HG03558 (cell line): ENCODE data around the gene FASN.
A peak's percentile ranks its signal among the peaks of the same experiment; 100 is the strongest.
"Not testable (repeated sequence)": the region's sequence is repeated elsewhere in the genome, so short reads cannot be mapped to it uniquely, and the experiment has no call there.

Experiments used
- ATAC-seq: cut with Tn5 transposase; IDR thresholded peaks from one replicate; pipeline ENCODE4 v1.9.1; 2021; ENCODE audit warnings: moderate number of reproducible peaks; ENCODE audit not compliant: unreplicated experiment; ENCODE audit errors: extremely low read depth

FASN gene

DNA sequence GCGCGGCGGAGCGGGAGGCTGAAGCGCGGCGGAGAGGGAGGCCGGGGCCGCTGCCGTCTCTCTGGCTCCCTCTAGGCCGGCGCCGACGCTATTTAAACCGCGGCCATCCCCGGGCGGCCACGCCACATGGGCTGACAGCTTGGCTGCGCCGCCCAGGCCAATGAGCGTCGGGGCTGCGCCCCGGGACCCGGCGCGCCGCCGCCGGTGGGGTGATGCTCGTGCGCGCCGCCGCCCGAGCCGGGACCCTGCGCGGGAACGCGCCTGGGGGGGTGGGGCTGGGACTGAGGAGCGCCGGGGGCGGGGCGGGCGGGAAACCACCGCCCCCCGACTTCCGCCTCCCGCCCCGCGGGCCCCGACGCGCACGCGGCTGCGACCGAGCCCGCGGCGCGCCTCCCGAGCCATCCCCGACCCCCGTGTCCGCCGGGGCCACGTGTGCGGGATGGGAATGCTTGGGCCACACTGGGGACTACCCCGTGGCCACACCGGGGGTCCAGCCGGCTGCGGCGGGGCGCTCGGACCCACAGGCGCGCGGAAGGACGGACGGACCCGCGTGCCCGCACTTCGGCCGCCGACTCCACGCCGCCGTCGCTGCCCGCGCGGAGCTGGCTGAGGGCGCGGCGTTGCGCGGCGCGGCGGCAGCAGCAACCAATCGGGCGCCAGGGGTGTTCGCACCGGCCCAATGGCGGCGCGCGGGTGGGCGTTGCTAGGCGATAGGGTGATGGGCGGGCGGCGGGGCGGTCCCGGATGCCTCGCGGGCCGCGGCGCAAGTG is at the start of gene FASN:
TSS of gene FASN (minus strand) at position 68 of the 770 bp plus-strand sequence. CDS start 1,791 bp downstream, outside the sequence.
- ATAC-seq, result peak; percentile 63

DNA sequence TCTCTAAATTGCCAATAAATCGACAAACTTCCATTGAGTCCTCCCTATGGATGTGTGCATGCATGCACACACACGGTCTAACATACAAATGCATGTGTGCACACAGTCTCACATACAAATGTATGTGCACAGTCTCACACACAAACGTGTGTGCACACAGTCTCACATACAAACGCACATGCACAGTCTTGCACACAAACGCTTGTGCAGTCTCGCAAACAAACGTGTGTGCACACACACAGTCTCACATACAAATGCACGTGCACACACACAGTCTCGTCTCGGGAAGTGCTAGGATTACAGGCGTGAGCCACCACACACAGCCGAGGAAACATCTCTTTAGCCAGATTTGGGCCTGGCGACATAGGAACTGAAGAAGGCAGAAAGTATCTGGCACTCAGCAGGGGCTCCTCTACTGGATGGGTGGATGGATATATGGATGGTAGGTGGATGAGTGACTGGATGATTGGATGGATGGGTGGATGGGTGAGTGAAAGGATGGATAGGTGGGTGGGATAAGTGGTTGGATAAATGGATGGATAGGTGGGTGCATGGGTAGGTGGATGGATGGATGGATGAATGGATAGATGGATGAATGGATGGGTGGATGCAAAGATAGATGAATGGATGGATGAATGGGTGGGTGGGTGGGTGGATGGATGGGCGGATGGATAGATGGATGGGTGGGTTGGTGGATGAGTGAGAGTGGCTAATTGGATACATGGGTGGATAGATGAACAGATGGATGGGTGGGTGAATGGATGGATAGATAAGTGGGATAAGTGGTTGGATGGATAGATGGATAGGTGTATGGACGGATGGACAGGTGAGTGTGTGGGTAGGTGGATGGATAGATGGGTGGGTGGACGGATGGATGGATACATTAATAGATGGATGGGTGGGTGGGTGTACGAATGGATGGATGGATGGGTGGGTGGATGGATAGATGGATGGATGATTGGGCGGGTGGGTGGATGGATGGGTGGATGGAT is 48.9 kb upstream of the FASN start:
- ATAC-seq, result no peak

DNA sequence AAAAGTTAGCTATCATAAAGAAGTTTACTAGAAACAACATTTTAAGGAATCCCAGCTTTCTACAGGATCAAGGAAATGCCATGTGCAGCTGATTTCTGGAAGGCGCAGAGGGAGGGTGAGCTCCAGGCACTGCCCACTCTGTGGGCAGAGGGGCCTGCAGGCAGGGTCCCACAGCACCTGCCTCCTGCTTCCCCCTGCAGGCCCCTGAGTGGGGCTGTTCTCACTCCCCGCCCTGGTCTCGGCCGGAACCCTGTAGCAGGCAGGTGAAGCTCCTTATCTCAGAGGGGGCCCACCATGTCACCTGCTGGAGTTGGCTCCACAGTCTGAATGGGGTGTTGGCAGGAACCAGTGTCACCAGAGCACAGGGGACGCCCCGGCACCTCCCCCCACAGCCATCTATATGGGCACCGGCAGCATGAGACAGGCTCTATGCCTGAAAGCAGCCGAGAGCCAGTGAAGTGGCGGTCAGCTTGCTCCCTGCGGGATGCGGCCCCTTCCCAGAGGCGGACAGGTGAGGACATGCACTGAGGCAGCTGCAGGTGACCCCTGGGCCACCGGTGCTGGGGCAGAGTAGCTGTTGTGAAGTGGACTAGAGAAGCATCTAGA is 47.6 kb upstream of the FASN start:
- no peak for ATAC-seq

DNA sequence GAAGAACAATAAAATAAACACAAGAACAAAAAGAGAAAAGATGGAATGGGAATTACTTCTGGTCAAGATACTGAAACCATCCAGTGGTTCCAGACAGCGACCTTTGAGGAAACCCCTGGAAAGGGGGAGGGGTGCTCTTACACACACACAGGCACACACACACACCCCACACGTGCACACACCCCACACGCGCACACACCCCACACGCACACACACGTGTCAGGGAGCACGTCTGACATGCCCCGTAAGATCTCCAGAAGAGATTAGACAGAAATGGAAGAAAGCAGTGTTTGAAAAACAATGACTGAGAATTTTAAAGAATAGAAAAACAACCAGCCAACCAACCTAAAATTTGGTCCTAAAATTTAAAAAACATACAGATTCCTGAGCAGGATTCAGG is 45.3 kb upstream of the FASN start:
- ATAC-seq, result no peak

DNA sequence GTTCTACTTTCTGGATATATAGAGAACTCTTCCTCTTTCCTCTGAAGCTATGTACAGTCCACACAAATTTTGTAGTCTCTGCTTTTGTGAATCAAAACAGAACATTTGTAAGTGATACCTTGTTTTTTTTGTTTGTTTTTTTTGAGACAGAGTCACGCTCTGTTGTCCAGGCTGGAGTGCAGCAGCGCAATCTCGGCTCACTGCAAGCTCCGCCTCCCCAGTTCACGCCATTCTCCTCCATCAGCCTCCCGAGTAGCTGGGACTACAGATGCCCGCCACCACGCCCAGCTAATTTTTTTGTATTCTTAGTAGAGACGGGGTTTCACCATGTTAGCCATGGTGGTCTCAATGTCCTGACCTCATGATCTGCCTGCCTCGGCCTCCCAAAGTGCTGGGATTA is 41.9 kb upstream of the FASN start:
- ATAC-seq, result not testable (repeated sequence)

DNA sequence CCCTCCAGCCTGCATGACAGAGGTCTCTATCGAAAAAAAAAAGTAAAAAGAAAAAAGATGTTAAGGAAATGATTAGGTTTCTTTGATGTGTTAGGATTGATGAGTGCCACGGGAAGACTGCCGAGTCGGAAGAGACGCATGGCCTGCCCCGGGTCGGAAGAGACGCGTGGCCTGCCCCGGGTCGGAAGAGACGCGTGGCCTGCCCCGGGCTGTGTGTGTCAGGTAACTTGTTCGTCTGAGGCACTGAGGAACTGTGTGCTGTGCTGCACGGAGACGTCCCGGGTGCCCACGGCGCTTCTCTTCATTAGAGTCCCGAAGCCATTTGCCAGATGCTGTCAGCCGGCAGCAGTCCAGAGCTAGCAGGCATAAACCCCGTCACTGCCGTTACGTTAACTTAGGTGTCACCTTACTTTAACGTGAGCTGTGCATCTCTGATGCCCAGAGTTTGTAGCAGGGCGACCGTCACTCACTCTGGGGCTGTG is 40.5 kb upstream of the FASN start:
- no peak for ATAC-seq

DNA sequence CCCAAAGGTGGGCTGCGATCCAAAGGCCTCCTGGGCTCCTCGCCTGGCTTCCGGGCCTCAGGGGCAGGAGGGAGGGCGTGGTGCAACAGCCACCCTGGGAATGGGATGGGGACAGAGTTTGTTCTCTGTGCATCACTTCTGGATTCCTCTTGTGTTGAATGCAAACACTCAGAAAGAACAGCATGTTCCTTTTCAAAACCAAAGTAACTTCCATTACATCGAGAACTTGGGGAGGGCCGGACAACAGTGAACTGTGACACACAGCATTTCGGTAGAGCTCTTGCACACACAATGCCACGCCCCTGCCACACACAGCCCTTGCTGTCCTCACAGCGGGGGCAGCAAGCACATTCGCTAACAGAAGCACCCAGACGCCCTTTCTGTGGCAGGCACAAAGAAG is 36.1 kb upstream of the FASN start:
- no peak for ATAC-seq

DNA sequence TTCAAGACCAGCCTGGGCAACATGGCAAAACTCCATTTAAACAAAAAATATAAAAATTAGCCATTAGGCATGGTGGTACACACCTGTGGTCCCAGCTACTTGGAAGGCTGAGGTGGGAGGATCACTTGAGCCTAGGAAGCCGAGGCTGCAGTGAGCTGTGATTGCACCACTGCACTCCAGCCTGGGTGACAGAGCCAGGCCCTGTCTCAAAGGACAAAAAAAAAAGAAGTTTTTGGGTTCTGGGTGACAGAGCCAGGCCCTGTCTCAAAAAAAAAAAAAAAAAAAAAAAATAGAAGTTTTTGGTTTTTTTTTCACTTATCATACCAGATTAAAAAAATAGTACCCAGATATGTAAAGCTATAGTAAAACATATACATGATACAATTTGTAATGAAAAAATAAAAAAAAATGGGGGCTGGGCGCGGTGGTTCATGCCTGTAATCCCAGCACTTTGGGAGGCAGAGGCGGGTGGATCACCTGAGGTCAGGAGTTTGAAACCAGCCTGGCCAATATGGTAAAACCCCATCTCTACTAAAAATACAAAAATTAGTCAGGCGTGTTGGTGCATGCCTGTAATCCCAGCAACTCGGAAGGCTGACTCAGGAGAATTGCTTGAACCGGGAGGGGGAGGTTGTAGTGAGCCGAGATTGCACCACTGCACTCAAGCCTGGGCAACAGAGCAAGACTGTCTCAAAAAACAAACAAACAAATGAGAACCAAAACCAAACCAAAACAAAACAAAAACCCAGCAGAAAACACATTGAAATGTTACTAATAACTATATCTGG is 35.3 kb upstream of the FASN start:
- ATAC-seq, result not testable (repeated sequence)

DNA sequence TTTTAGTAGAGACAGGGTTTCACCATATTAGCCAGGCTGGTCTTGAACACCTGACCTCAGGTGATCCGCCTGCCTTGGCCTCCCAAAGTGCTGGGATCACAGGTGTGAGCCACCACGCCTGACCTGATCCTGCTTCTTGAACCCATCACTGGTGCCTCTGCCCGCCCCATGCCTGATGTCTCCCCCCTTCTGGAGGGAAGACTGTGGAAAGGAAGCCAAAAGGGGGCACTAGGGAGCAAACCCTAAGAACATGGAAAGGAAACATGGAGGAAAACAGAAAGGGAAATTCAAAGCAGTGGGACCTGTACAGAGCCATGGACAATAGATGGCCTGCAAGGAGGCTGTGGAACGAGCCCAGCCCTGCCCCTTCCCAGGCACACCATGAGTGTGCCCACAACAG is 31.1 kb upstream of the FASN start:
- ATAC-seq, result no peak

DNA sequence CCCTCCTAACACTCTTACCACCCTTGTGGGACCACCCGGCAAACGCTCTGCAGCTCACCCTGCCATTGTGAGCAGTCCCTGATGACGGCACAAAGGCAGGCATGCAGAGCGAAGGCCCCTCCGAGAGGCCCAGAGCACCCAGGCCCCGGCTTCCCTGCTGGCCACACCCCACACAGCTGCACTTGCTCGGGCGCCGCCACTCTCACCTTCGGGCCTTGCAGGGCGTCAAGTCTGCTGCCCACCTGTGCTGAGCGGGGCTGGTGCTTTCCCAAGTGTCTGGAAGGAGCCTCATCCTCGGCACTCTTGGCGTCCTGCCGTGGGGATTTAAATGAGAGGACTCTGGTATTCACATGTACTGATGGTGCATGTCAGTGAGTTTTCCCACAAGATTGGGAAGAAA is 30.3 kb upstream of the FASN start:
- ATAC-seq, result no peak

DNA sequence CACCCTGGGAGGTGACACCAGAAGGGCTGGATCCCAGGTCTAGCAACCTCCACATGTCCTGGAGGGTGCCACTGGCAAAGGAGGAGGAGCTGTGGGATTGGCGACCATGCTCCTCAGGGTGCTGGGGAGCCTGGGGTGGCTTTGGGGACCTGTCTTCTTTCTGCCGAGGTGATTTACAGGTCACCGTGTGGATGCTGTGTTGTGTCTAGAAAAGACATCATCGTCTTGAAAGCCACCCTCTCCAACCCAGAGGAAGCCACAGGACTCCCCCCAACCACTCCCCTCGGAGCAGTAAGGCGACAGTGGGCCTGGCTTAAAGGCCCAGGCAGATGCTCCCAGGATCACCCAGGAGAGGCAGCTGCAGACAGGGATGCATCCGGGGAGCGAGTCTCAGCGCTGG is 29.7 kb upstream of the FASN start:
- ATAC-seq, result no peak

DNA sequence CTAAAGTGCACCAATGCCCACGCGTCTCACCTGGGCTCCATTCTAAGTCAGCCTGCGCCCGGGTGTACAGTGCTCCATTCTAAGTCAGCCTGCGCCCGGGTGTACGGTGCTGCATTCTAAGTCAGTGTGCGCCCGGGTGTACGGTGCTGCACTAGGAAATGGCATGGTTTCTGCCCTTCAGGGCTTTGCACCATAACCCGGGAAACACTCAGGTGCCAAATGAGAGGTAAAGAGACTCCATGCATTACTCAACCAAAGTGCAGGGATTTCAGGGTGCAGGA is 29.2 kb upstream of the FASN start:
- no peak for ATAC-seq

DNA sequence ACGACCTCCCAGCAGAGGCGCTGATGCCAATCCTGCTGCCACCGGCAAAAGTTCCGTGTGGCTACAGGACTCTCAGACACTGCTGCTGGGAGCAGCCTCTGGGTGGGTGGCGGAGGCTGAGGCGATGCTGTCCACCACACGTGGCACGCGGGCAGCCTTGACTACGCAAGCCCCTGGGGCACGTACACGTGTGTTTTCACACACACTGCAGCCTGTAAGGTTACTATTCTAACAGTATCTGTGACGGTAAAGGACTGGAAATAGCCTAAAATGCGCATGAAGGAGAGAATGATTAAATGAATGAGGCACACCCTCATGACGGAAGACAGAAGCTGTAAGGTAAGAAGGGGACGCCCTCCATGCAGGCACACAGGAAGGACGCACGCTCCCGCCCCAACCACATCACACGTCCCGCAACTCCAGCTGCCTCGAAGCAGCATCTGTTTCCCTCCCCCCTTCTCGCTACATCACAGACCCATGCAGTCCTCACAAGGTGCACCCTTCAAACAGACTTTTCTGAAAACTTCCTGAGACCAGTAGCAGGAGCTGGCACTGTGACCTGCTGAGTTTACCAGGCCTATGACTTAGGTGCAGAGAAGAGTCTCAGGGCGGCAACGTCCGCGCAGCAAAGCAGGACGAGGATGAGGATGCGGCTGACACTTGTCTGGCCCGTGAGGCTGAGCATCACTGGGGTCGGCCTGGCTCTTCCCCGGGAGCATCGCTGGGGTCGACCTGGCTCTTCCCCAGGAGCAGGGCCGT is 28.7 kb upstream of the FASN start:
- ATAC-seq, result no peak

DNA sequence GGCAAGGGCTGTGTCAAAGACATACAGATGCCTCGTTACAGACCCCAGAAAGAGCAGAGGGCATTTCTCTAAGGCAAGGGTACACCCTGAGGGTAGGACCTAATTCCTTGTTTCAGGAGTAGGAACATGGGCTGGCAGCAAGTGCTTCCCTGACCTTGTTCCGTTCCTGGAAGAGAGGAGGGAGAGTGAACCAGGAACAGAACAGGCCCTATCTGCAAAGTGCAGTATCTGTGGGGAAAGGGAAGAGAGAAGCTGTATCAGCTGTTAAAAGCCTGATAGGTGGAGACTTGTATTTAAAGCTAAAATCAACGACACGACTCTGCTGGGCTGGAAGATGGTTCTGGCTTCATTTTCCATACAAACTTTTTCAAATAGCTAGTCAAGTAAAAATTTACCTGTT is 26.1 kb upstream of the FASN start:
- ATAC-seq, result no peak

DNA sequence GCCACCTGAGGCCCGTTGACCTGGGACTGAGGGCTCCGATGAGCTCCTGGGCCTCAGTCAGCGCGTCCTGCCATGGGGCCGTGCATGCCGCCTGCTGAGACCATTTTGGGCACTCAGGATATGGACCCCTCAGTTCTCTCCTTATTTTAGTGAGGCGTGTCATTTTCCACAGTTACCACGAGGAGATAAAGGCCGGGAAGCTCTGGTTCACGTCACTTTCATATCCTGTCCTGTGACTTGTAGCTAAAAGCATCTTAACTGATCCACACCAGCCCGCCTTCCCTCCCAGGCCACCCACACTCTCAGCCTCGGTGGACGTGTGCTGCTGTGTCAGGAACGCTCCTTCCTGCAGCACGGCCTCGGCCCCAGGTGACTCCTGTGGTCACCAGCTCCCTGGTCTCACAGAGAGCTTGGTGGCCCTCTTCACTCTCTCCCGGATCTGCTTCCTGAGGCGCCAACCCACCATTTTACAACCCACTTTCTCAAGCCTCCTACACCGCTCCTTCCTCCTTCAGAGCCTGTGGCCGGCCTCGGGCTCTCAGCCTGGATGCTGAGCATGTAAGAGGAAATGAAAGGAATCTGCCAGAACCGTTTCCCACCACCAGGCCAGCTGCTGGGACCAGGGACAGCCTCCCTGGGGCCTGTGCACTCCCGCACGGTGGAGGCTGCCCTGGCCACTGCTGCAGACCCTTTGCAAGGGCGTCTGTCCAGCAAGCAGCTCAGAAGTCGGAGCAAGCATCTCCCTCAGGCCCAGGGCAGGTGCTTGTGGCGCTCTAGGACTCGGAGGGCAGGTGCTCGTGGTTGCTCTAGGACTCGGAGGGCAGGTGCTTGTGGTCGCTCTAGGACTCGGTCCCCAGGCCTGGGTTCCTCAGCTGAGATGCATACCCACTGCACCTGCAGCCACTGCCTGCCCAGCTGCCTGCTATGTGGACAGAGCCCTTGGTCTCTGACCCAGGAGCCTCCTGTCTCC is 23.9 kb upstream of the FASN start:
- ATAC-seq, result no peak

DNA sequence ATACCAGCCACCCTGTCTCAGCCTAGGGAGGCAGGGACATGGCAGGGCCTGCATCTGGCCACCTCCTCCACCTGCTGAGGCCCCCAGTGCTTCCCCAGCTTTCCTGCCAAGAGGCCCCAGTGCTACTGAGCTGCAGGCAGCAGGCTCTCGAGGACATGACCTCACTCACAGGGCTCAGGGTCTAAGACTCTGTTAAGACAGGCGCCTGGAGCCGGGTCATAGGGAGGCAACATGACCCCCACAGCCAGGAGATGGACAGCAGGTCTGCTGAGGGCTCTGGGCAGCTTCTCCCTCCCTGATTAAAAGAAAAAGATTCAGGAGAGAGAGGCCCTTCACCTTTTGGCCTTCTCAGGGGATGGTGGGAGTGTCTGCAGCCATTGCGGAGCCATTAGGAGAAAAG is 23.2 kb upstream of the FASN start:
- no peak for ATAC-seq

DNA sequence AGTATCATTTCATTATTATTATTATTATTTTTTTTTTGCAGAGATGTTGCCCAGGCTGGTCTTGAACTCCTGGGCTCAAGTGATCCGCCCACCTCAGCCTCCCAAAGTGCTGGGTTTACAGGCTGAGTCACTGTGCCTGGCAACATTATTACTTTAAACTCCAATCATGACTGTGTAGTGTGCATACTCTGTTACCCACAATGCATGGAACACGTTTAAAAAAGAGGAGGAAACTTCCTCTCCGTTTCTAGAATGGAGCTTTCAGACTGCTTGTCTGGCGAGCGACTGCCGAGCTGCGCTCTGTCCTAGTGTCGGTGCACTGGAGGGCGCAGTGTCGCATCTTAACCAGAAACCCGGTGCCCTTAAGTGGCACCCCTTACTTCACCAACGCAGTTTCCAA is 22.1 kb upstream of the FASN start:
- no peak for ATAC-seq

DNA sequence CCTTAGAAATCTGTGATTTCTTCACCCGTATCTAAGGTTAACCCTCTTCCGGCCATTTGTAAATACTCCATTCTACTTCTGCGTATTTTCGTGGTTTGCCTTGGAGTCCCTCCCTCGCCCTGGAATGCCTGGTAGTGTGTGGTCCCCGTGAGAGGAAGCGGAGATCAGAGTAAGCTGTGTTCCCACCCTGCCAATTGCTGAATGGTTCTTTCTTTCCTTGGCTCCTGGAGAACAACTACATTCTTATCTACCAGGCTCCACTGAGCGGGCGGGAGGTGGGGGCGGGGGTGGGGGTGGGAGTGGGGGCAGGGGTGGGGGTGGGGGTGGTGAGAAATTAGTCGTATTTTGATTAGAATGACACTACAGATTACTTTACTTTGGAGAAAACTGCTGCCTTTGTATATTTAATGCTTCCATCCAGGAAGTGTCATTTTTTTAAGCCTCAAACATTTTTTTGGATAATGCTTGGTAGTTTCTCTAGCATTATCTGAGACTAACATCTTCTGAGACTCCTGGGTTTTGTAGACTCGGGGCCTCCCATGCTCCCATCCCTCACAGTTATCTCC is 20.9 kb upstream of the FASN start:
- no peak for ATAC-seq
